Hair follicle dermal papilla cell (primary cell): ENCODE measurements around the gene ELK3. TPM values are rescaled to one million over a fixed set of nuclear protein-coding genes. Genes with fewer than 3 reads are reported as not detected.

Experiments
- small RNA-seq: library from RNA; depleted of rRNA; stranded (forward); fragments of <200 nt; gene quantifications from one replicate; pipeline ENCODE3, GENCODE V24; 2012
- total RNA-seq: library from RNA; depleted of rRNA; stranded (reverse); fragments of >200 nt; gene quantifications from 2 replicates; pipeline ENCODE4 v1.2.3, GENCODE V29; 2012

The ELK3 gene
- total RNA-seq: 29.2 and 32.8 TPM in 2 replicates

DNA sequence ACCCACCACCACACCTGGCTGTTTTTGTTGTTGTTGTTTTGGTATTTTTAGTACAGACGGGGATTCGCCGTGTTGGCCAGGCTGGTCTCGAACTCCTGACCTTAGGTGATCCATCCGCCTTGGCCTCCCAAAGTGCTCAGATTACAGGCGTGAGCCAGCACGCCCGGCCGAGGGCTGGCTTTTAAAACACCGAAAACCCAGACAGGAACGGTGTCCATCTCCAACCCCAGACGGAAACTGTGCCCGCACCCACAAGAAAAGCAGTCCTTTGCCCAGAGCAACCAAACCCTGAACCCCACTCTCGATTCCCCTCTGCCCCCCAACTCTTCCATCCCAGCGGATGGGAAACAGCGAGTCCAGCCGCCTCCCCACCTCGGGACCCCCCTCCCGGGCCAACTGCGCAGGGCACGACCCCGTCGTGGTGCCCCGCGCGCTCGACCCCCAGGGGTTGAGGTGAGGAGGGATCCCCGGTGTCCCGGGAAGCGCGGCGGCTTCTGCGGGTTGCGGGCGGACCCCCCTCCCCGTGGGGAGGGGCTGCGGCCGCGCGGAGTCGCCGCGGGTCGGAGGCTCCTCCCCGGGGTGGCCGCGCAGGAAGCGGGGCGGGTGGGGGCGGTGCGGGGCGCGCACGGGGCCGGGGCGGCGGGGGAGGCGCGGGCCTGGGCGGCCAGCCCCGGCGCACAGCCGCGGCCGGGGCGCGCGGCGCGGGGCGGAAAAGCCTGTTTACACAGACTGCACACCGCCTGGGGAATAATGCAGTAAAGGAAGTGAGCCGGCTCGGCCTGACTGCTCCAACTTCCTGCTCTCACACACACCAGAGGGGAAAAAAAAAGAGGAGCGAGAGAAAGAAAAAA, at the start of gene ELK3:
Gene ELK3 (plus strand): TSS at position 651 of the 851 bp plus-strand sequence.

Small RNA genes lying within 50 kb of the gene (small RNA-seq; reads per million reads assigned to genes)
- gene RNU4-24P: not detected

Other genes starting within 250 kb of the ELK3 start
- gene HAL, start 198.0 kb upstream of the ELK3 start, total RNA-seq: 0.12 and 0.16 TPM in 2 replicates
- 64.1 and 65.2 TPM in 2 replicates for gene LTA4H, start 158.8 kb upstream of the ELK3 start, total RNA-seq
- 94.2 and 122 TPM in 2 replicates for gene CDK17, start 206.1 kb downstream of the ELK3 start, total RNA-seq